GM20000 (cell line): ENCODE results near the gene C1QTNF2.

Experiments used
- DNase-seq: peaks from one replicate; pipeline ENCODE4 v3.0.0; 2012; ENCODE audit warnings: low spot score
- CTCF ChIP-seq: IDR thresholded peaks from 2 replicates; pipeline ENCODE4 v1.5.1; 2012; ENCODE audit warnings: mild to moderate bottlenecking, control low read depth; ENCODE audit errors: extremely low read depth, missing control alignments

C1QTNF2 gene

GRCh38 chr5:160324886-160325285, 45.5 kb downstream of the C1QTNF2 start:
- TF ChIP-seq CTCF: no peak
- DNase-seq: no peak

- DNase-seq: no peak
- no peak for TF ChIP-seq CTCF
Measured at GRCh38 chr5:160318409-160318808, 52.0 kb downstream of the C1QTNF2 start.

- DNase-seq: no peak
- no peak for TF ChIP-seq CTCF
Measured at GRCh38 chr5:160317434-160317833, 53.0 kb downstream of the C1QTNF2 start.

DNA sequence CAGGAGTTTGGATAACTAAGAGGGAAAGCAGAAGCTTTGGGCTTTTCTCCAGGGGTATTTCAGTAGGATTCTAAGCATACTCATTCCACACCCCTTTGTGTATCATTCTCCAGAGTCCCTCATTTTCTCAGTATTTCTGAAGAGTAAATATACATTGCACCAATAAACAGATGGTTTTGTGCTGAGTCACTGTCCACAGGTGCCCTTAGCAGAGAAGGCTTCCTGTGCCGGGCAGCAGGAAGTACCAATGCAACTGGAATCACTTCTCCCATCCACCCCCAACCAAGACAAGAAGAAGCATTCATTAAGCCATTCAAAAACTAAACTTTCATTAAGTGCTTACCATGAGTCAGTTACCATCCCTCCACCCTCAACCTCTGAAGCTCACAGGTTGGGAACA, 54.5 kb downstream of the C1QTNF2 start:
- no peak for TF ChIP-seq CTCF
- DNase-seq: no peak

- DNase-seq: peak; percentile 29
- TF ChIP-seq CTCF: no peak
Measured at GRCh38 chr5:160312960-160313727, 57.3 kb downstream of the C1QTNF2 start.

GRCh38 chr5:160312134-160312959, 58.1 kb downstream of the C1QTNF2 start, which contains the start of gene CCNJL:
TSS of gene CCNJL (minus strand) at chr5:160312564. CDS start at chr5:160311923, 641 bp downstream.
- DNase-seq: peak; percentile 73
- no peak for TF ChIP-seq CTCF

DNA sequence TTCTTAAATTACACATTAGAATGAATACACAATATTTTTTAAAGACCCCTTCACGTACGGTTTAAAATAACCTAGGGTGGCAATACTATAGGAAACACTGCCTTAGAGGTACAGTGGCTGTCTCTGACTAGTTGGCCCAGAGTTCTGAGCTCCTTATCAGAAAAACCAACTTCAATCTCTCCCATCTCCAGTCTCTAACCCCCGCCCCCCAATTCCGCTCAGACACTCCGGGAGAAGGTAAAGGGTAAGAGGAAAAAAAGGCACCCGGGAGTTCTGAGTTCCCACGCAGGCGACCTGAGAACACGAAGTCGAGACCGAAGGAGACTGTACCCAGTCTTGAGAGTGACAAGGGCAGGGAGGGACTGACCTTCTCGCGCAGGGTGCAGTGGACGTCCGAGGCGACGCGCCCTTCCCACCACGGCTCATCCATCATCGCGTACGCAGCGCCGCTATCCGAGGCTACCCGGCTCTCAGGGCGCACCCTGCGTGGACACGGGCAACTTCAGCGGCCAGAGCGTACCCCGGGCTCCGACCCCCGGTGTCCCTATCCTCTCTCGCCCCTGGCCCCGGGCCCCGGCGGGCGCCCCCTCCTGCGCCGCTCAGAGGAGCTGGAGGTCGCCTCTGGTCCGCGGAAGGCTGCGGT, 58.8 kb downstream of the C1QTNF2 start:
- peak; percentile 27 for DNase-seq
- no peak for TF ChIP-seq CTCF
